ENCODE data around the gene DUS3L.
"Not testable (repeated sequence)": the region's sequence is repeated elsewhere in the genome, so short reads cannot be mapped to it uniquely, and the experiment has no call there.

GRCh38 chr19:5780916-5781315 is 10.0 kb downstream of the DUS3L start:
- TF ChIP-seq CTCF, POLR2A (IDR thresholded peaks at IDR 0.05): not testable (repeated sequence)
